A549 (cell line): ENCODE results near the gene SDC4.

Experiments
- CEBPB ChIP-seq, 2 experiments: fragments of >200 bp in 1 of 2; sonication (Bioruptor Twin) in 1 of 2; formaldehyde crosslinking in 1 of 2; IDR thresholded peaks; 2 replicates each; pipeline ENCODE4 v1.6.1; 2012 to 2016
- CTCF ChIP-seq: fragments of >200 bp; sonication (Bioruptor Twin); formaldehyde crosslinking; IDR thresholded peaks from 3 replicates; pipeline ENCODE4 v1.5.1; 2016
- ESRRA ChIP-seq: fragments of 150-350 bp; IDR thresholded peaks from 2 replicates; pipeline ENCODE4 v1.6.1; 2014; ENCODE audit warnings: mild to moderate bottlenecking, low read length, borderline replicate concordance
- FOSB ChIP-seq: fragments of 250-450 bp; sonication (Bioruptor Pico); IDR thresholded peaks from 2 replicates; pipeline ENCODE4 v1.5.0; 2020; ENCODE audit warnings: mild to moderate bottlenecking, moderate library complexity
- GATA3 ChIP-seq: IDR thresholded peaks from 2 replicates; pipeline ENCODE4 v1.6.1; 2012; ENCODE audit warnings: borderline replicate concordance
- POLR2A ChIP-seq: IDR thresholded peaks from 2 replicates; pipeline ENCODE4 v1.6.1; 2012; ENCODE audit warnings: mild to moderate bottlenecking, low read length

GRCh38 chr20:45294659-45295058 is 53.6 kb downstream of the SDC4 start:
- TF ChIP-seq POLR2A: no peak
- TF ChIP-seq ESRRA: no peak
- no peak for TF ChIP-seq CTCF
- no peak for TF ChIP-seq CEBPB (IDR thresholded peaks at IDR 0.05)
- no peak for TF ChIP-seq GATA3
- no peak for TF ChIP-seq FOSB (CRISPR knock-in tag)
